ENCODE data around the gene S100A10.

S100A10 gene

DNA sequence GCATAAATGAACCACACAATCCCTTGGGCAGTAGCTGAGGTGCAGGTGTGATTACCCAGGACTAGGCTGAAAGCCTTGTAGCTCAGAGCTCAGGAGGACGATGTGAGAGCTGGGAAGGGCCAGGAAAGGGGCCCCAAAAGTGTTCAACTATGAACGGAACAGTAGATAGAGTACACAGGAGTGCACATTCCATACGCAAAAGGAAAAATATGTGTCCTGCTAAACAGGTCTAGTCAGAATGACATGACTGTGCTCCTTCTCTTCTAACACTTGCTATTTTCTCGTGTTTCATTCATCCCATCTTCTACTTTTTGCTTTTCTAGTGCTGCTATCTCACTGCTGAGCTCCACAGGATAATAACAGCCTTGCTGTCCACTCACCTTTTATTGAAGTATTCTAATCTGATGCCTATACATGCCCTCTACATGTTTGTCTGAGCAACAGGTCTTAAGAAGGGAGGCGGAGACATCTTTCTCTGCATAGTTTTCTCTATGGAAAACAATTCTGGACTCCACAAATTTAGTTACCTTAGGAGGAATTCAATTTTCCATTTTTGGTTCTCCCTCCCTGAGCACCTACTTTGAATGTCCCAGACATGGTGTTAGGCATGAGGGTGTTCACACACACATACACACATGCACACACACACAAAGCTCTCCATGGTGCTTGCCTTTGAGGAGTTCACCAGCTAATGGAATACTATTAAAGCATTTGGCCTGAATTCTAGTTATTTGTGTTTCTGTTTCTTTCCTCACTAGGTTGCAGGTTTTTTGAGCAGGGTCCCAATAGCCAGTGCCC lies 3.4 kb downstream of the S100A10 start:
- Histone ChIP-seq H3K27ac (replicated peaks) (no peak overlapping the region), H3K4me3 (replicated peaks; ENCODE audit: insufficient read depth, low read length) (no peak overlapping the region), H3K27me3 (ENCODE audit: insufficient read depth, poor library complexity, severe bottlenecking) (peaks cover 3% of the 10 kb centered on the region)
- DNase-seq (ENCODE audit: low read depth in 1 of 2, low spot score in 1 of 2), result no peak
- TF ChIP-seq POLR2AphosphoS5 (IDR thresholded peaks at IDR 0.05; ENCODE audit: low read depth) (no peak), SPI1 (IDR thresholded peaks at IDR 0.05; ENCODE audit: borderline replicate concordance, low read depth) (no peak), GABPA (IDR thresholded peaks at IDR 0.05; ENCODE audit: low read depth) (no peak)
- TF ChIP-seq, protein P1, sequence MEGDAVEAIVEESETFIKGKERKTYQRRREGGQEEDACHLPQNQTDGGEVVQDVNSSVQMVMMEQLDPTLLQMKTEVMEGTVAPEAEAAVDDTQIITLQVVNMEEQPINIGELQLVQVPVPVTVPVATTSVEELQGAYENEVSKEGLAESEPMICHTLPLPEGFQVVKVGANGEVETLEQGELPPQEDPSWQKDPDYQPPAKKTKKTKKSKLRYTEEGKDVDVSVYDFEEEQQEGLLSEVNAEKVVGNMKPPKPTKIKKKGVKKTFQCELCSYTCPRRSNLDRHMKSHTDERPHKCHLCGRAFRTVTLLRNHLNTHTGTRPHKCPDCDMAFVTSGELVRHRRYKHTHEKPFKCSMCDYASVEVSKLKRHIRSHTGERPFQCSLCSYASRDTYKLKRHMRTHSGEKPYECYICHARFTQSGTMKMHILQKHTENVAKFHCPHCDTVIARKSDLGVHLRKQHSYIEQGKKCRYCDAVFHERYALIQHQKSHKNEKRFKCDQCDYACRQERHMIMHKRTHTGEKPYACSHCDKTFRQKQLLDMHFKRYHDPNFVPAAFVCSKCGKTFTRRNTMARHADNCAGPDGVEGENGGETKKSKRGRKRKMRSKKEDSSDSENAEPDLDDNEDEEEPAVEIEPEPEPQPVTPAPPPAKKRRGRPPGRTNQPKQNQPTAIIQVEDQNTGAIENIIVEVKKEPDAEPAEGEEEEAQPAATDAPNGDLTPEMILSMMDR (IDR thresholded peaks at IDR 0.05; ENCODE audit: insufficient read depth, low read length), result no peak
- TF ChIP-seq, protein P2, sequence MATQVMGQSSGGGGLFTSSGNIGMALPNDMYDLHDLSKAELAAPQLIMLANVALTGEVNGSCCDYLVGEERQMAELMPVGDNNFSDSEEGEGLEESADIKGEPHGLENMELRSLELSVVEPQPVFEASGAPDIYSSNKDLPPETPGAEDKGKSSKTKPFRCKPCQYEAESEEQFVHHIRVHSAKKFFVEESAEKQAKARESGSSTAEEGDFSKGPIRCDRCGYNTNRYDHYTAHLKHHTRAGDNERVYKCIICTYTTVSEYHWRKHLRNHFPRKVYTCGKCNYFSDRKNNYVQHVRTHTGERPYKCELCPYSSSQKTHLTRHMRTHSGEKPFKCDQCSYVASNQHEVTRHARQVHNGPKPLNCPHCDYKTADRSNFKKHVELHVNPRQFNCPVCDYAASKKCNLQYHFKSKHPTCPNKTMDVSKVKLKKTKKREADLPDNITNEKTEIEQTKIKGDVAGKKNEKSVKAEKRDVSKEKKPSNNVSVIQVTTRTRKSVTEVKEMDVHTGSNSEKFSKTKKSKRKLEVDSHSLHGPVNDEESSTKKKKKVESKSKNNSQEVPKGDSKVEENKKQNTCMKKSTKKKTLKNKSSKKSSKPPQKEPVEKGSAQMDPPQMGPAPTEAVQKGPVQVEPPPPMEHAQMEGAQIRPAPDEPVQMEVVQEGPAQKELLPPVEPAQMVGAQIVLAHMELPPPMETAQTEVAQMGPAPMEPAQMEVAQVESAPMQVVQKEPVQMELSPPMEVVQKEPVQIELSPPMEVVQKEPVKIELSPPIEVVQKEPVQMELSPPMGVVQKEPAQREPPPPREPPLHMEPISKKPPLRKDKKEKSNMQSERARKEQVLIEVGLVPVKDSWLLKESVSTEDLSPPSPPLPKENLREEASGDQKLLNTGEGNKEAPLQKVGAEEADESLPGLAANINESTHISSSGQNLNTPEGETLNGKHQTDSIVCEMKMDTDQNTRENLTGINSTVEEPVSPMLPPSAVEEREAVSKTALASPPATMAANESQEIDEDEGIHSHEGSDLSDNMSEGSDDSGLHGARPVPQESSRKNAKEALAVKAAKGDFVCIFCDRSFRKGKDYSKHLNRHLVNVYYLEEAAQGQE (IDR thresholded peaks at IDR 0.05; ENCODE audit: insufficient replicate concordance, low read depth), result no peak

DNA sequence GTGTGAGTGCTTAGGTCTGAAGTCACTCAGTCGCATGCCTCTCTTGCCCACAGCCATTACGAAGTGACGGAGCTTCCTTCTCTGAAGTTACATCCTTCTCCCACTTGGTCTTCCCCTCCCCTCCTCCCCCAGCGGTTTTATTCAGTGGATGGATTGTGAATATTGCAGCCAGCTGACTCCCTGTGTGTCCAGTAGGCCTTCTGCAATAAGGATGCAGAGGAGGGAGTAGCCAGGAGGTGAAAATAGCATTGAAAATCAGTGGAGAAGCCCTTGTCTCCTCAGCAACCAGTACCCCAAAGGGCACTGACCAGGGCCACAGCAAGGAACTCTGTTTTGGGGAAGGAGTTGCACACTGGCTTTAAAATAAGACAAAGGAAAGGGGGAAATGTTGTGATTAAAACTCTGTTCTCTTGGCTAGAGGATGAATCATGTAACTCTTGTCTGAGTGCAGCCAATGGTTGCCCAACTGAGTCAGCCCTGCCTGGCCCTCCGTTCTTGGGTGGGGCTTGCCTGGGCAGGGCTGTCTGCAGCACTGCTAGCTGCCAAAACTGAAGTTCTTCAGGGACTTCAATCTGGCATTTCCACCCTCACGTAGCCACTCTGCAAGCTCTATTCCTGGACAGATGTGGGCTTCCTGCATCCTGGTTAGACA lies 4.3 kb downstream of the S100A10 start:
- TF ChIP-seq GABPA (IDR thresholded peaks at IDR 0.05; ENCODE audit: low read depth) (no peak), POLR2AphosphoS5 (IDR thresholded peaks at IDR 0.05; ENCODE audit: low read depth) (no peak), SPI1 (IDR thresholded peaks at IDR 0.05; ENCODE audit: borderline replicate concordance, low read depth) (no peak)
- TF ChIP-seq, protein P1 (IDR thresholded peaks at IDR 0.05; ENCODE audit: insufficient read depth, low read length), result no peak
- TF ChIP-seq, protein P2 (IDR thresholded peaks at IDR 0.05; ENCODE audit: insufficient replicate concordance, low read depth), result no peak
- Histone ChIP-seq H3K27me3 (ENCODE audit: insufficient read depth, poor library complexity, severe bottlenecking) (peaks cover 3% of the 10 kb centered on the region), H3K4me3 (replicated peaks; ENCODE audit: insufficient read depth, low read length) (no peak overlapping the region), H3K27ac (replicated peaks) (no peak overlapping the region)
- DNase-seq (ENCODE audit: low read depth in 1 of 2, low spot score in 1 of 2), result peak in 1 of 2 experiments; percentile 59

DNA sequence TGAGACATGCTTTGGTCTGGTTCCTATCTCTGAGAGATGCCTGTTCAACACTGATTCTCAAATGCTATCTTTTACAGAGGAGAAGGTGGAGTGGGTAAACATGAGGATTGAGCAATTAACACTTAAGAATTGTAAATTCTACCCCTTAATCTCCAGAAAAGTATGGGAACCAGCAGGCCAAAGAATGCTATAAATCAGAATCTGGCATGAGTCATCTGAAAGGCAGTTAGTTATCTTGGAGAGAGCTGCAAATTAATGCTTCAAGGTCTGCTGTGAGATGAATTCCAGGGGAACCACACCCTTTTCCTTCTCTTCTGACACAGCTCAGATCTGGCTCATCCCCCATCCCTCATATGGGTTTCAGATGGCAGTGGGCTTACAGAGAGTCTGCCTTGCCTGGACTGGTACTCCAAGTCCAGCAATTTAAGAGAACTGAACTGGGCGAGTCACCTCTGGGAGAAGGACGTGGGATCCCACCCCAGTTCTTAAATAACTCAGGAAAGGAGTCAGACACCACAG lies 5.2 kb downstream of the S100A10 start:
- Histone ChIP-seq H3K27me3 (ENCODE audit: insufficient read depth, poor library complexity, severe bottlenecking) (no peaks in the 10 kb centered on the region), H3K27ac (replicated peaks) (no peak overlapping the region), H3K4me3 (replicated peaks; ENCODE audit: insufficient read depth, low read length) (no peak overlapping the region)
- DNase-seq (ENCODE audit: low read depth in 1 of 2, low spot score in 1 of 2), result no peak
- no peak for TF ChIP-seq GABPA (IDR thresholded peaks at IDR 0.05; ENCODE audit: low read depth)
- TF ChIP-seq, protein P1 (IDR thresholded peaks at IDR 0.05; ENCODE audit: insufficient read depth, low read length), result no peak
- TF ChIP-seq POLR2AphosphoS5 (IDR thresholded peaks at IDR 0.05; ENCODE audit: low read depth), result no peak
- TF ChIP-seq, protein P2 (IDR thresholded peaks at IDR 0.05; ENCODE audit: insufficient replicate concordance, low read depth), result no peak
- no peak for TF ChIP-seq SPI1 (IDR thresholded peaks at IDR 0.05; ENCODE audit: borderline replicate concordance, low read depth)
